Dermis microvascular lymphatic vessel endothelial cell (primary cell): ENCODE results near the gene ATG101. TPM values are rescaled to one million over a fixed set of nuclear protein-coding genes. Genes with fewer than 3 reads are reported as not detected.
A peak's percentile ranks its signal among the peaks of the same experiment; 100 is the strongest.
"Not testable (repeated sequence)": the region's sequence is repeated elsewhere in the genome, so short reads cannot be mapped to it uniquely, and the experiment has no call there.

Experiments used
- DNase-seq, 2 donors: peaks; one replicate each; pipeline versions ENCODE4 v3.0.0 to v3.0.0-alpha.2; 2010; ENCODE audit warnings: low read depth in 2 of 2
- total RNA-seq: library from RNA; depleted of rRNA; stranded (reverse); fragments of >200 nt; gene quantifications from 2 replicates; pipeline ENCODE4 v1.2.1, GENCODE V29; 2014

The ATG101 gene
- total RNA-seq, 1 donor from 2014 or later: 52.8 TPM

DNA sequence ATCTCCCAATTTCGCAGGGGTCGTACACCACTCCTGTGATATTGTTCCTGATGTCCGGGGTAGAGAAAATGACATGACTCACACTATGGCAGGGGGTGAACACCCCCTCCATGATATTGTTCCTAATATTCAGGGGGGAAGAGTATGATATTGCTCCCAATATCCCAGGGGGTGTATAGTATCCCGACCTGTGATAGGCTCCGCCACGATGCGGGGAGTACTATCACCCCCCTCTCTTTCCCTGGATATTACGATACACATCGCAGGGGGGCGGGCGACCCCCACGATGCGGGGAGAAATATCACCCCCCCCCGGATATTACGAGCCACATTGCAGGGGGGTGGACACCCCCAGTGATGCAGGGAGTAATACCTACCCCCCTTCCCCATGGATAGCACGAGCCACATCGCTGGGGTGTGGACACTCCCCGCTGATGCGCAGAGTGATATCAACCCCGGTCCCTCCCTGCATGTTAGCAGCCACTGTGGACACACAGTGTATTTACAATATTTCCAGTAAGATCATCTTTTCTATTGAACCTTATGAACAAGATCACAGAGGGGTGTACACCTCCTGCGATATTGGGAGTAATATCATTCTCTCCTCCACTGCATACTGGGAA is 27.4 kb downstream of the ATG101 start:
- no peak for DNase-seq

GRCh38 chr12:52104431-52105089 is 34.8 kb downstream of the ATG101 start:
- not testable (repeated sequence) for DNase-seq

GRCh38 chr12:52116222-52117125 is 46.7 kb downstream of the ATG101 start:
- not testable (repeated sequence) for DNase-seq

- DNase-seq: not testable (repeated sequence)
Observed at GRCh38 chr12:52117806-52118475, 48.2 kb downstream of the ATG101 start.

- peak in 1 of 2 donors; percentile 55 for DNase-seq
Observed at GRCh38 chr12:52119398-52120254, 49.8 kb downstream of the ATG101 start.

DNA sequence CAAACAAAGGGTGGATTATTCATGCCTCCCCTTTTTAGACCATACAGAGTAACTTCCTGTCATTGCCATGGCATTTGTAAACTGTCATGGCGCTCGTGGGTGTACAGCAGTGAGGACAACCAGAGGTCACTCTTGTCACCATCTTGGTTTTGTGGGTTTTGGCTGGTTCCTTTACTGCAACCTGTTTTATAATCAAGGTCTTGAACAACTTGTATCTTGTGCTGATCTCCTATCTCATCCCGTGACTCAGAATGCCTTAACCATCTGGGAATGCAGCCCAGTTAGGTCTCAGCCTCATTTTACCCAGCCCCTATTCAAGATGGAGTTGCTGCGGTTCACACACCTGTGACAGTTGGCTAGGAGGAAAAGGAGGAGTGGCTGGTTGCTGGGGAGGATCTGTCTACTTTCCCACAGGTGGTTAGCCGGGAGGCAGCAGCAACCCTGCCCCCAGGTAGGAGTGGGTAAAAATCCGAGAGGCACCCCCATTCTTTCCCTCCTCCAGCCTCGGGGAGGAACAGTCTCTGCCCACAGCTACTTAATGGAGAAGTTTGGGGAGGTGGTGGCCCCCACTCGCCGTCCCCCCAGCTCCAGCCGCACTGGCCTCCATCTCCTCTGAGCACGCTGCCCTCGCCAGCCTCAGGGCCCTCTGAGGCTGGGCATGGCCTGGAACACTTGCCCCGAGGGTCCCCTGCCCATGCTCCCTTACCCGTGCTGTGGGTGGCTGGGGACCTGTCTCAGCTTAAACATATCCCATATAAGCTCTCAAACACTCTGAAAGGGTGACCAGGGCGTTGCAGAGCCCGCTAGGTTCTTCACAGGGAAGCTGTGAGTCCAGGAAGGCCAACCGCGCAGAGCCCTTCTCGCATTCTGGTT is 51.4 kb downstream of the ATG101 start:
- no peak for DNase-seq

GRCh38 chr12:52121824-52122539 is 52.2 kb downstream of the ATG101 start:
- DNase-seq: peak in 1 of 2 donors; percentile 58

- DNase-seq: no peak
Observed at GRCh38 chr12:52122540-52122871, 52.7 kb downstream of the ATG101 start.

DNA sequence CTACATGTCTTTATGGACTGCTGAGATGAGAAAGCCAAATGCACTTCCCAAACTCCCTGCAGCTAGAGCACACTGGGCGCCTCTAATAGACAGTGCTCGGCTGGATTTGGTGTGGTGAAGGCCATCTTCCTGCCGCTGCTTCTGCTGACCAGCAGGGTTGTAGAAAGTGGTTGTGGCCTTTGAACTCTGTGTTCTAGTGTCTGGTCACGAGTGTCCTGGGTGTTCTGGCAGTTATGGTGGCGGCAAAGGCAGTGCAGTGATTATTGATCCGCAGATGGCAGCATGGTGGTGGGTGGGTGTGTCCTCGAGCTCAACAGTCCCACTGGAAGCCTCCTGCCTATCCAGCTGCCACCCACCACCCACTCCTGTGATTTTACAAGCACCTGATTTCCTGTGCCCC is 53.1 kb downstream of the ATG101 start:
- no peak for DNase-seq

DNA sequence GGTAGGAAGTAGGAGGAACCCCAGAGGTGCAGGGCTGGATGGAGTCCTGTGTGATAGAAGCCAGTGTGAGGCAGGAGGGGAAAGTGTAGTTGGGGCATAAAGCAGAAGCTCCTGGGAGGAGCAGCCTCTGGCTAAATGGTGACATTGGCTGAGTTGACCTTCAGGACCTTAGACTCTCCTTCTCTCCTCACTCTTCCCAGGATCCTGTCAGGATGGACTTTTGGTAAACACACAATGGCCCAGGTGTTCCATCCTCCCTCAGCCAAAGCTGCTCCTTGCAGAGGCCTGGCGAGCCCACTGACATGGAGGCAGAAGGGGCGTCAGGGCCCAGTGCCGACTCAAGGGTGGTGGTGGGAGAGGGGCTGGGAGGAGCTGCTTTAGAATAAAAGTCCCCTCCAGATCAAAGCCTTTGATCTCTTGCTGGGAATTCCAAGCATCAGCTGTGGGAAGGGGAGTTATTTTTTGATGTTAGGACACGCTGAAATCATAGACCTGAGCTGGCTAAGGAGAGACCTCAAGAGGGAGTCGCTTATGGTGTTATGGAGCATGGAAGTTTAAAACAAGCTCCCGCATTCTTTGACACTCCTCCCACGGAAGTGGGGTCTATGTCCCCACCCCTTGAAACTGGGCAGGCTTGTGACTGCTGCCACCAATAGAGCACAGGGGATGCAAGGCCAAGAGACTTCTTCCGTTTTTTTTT is 53.9 kb downstream of the ATG101 start:
- DNase-seq: no peak

DNA sequence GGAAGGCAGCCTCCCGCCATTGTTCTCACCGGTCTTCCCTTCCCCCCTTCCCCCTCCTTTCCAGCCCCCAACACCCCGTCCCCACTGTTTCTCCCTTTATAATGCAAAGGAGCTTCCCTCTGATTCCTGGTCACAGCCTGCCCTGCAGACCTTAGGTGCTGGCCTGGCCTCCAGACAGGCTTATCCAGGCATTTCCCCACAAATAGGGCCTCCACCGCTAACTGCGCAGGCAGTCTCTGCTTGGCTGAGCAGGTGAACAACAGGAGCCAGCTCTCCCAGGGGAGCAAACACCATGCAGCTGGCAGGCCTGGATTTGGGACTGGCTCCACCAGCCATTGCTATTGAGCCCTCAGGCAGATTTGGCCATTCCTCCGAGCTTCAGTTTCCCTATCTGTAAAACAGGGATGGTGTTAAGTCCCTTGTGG is 55.7 kb downstream of the ATG101 start:
- no peak for DNase-seq

- no peak for DNase-seq
Observed at GRCh38 chr12:52126050-52126604, 56.3 kb downstream of the ATG101 start.

Other genes with a start within 250 kb of the ATG101 start
- gene FIGNL2, start 221.3 kb upstream of the ATG101 start, total RNA-seq: 0.39 and 1.3 TPM in 2 replicates
- 0.13 and 0.26 TPM in 2 replicates for gene ANKRD33, start 181.9 kb upstream of the ATG101 start, total RNA-seq
- gene ACVRL1, start 162.5 kb upstream of the ATG101 start, total RNA-seq: 313 and 416 TPM in 2 replicates
- gene ACVR1B, start 118.3 kb upstream of the ATG101 start, total RNA-seq: 8.3 and 14.2 TPM in 2 replicates
- 19.4 and 34.0 TPM in 2 replicates for gene TAMALIN, start 63.0 kb upstream of the ATG101 start, total RNA-seq
- gene NR4A1, start 18.5 kb upstream of the ATG101 start, total RNA-seq: 0.77 and 1.1 TPM in 2 replicates
- gene SMIM41, start 9.7 kb downstream of the ATG101 start, total RNA-seq: under 0.01 TPM in 2 replicates
- 0.13 and 0.39 TPM in 2 replicates for gene KRT80, start 122.0 kb downstream of the ATG101 start, total RNA-seq
- gene KRT7, start 163.3 kb downstream of the ATG101 start, total RNA-seq: 7.0 and 52.2 TPM in 2 replicates
- gene KRT86, start 204.7 kb downstream of the ATG101 start, total RNA-seq: under 0.01 TPM in 1 of 2 replicates, not detected in the other
- gene KRT81, start 221.6 kb downstream of the ATG101 start, total RNA-seq: 0.13 TPM in 1 of 2 replicates, not detected in the other